ENCODE results near the gene SETD5. TPM values are rescaled to one million over a fixed set of nuclear protein-coding genes. Genes with fewer than 3 reads are reported as not detected.

The SETD5 gene
- total and polyA plus RNA-seq, 9 donors: 62.3 to 116 (median 86.8) TPM

GRCh38 chr3:9430733-9431132 lies 33.3 kb downstream of the SETD5 start:
- DNase-seq: no peak
- H3K9me3 ChIP-seq (replicated peaks; ENCODE audit: control insufficient read depth, low read depth, low read length): no peaks in the 10 kb centered on the region
- H3K27me3 ChIP-seq (ENCODE audit: control insufficient read depth, insufficient read depth, low read length): no peaks in the 10 kb centered on the region
- H3K36me3 ChIP-seq (ENCODE audit: control insufficient read depth, insufficient read depth, low read length): peaks cover 57% of the 10 kb centered on the region
- WGBS (ENCODE audit: insufficient coverage): no CpG with 5 or more reads among the region's 3 CpGs
- H3K27ac ChIP-seq (ENCODE audit: low read length): no peak overlapping the region
- H3K4me3 ChIP-seq (ENCODE audit: low read length): no peak overlapping the region
- no peaks in the 10 kb centered on the region for H3K4me1 ChIP-seq (ENCODE audit: control insufficient read depth, insufficient read depth, low read length)

- no peak overlapping the region for H3K27ac ChIP-seq (ENCODE audit: low read length)
Measured at GRCh38 chr3:9433627-9434521, 36.5 kb downstream of the SETD5 start.

GRCh38 chr3:9435316-9435715 lies 37.9 kb downstream of the SETD5 start:
- H3K4me1 ChIP-seq (ENCODE audit: control insufficient read depth, insufficient read depth, low read length): no peaks in the 10 kb centered on the region
- DNase-seq: no peak
- no peaks in the 10 kb centered on the region for H3K9me3 ChIP-seq (replicated peaks; ENCODE audit: control insufficient read depth, low read depth, low read length)
- H3K4me3 ChIP-seq (ENCODE audit: low read length): no peak overlapping the region
- no peak overlapping the region for H3K27ac ChIP-seq (ENCODE audit: low read length)
- peaks cover 54% of the 10 kb centered on the region for H3K36me3 ChIP-seq (ENCODE audit: control insufficient read depth, insufficient read depth, low read length)
- H3K27me3 ChIP-seq (ENCODE audit: control insufficient read depth, insufficient read depth, low read length): no peaks in the 10 kb centered on the region
- WGBS (ENCODE audit: insufficient coverage): no CpG with 5 or more reads among the region's 3 CpGs

More at GRCh38 chr3:9433627-9434521, 36.5 kb downstream of the SETD5 start:
- no peaks in the 10 kb centered on the region for H3K9me3 ChIP-seq (replicated peaks; ENCODE audit: control insufficient read depth, low read depth, low read length)
- H3K4me1 ChIP-seq (ENCODE audit: control insufficient read depth, insufficient read depth, low read length): no peaks in the 10 kb centered on the region
- no peak for DNase-seq
- peaks cover 58% of the 10 kb centered on the region for H3K36me3 ChIP-seq (ENCODE audit: control insufficient read depth, insufficient read depth, low read length)
- no peak overlapping the region for H3K4me3 ChIP-seq (ENCODE audit: low read length)
- WGBS (ENCODE audit: insufficient coverage): 100% methylated on average over 4 of the region's 15 CpGs
- H3K27me3 ChIP-seq (ENCODE audit: control insufficient read depth, insufficient read depth, low read length): no peaks in the 10 kb centered on the region

GRCh38 chr3:9439331-9439730 lies 41.9 kb downstream of the SETD5 start:
- no peak for DNase-seq
- Histone ChIP-seq H3K27me3 (ENCODE audit: control insufficient read depth, insufficient read depth, low read length) (no peaks in the 10 kb centered on the region), H3K36me3 (ENCODE audit: control insufficient read depth, insufficient read depth, low read length) (peaks cover 70% of the 10 kb centered on the region), H3K9me3 (replicated peaks; ENCODE audit: control insufficient read depth, low read depth, low read length) (no peaks in the 10 kb centered on the region), H3K27ac (ENCODE audit: low read length) (no peak overlapping the region), H3K4me1 (ENCODE audit: control insufficient read depth, insufficient read depth, low read length) (no peaks in the 10 kb centered on the region), H3K4me3 (ENCODE audit: low read length) (no peak overlapping the region)
- WGBS (ENCODE audit: insufficient coverage): no CpG with 5 or more reads among the region's 1 CpG

GRCh38 chr3:9441501-9442221 lies 44.2 kb downstream of the SETD5 start:
- no peaks in the 10 kb centered on the region for H3K9me3 ChIP-seq (replicated peaks; ENCODE audit: control insufficient read depth, low read depth, low read length)
- H3K27ac ChIP-seq (ENCODE audit: low read length): no peak overlapping the region
- no peak for DNase-seq
- H3K4me1 ChIP-seq (ENCODE audit: control insufficient read depth, insufficient read depth, low read length): no peaks in the 10 kb centered on the region
- no peak overlapping the region for H3K4me3 ChIP-seq (ENCODE audit: low read length)
- peaks cover 66% of the 10 kb centered on the region for H3K36me3 ChIP-seq (ENCODE audit: control insufficient read depth, insufficient read depth, low read length)
- H3K27me3 ChIP-seq (ENCODE audit: control insufficient read depth, insufficient read depth, low read length): no peaks in the 10 kb centered on the region
- 93% methylated on average over 2 of the region's 11 CpGs for WGBS (ENCODE audit: insufficient coverage)

DNA sequence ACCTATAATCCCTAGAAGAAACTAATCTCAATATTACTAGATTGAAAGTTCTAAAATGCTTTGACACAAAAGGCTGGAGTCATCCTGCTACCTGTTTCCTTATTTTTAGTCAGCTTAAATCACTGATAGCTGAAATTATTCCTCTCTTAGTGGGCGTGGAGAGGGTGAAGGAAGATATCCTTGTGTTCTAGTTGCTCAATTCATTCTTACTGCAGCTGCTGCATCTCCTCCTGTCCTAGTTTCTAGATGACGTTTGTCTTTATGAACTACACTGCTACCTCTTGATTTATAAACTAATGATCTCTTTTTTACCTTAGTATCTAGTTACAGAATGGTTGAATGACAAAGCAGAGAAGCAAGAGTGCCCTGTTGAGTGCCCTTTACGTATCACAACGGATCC lies 50.7 kb downstream of the SETD5 start:
- Histone ChIP-seq H3K36me3 (ENCODE audit: control insufficient read depth, insufficient read depth, low read length) (peaks cover 57% of the 10 kb centered on the region), H3K27me3 (ENCODE audit: control insufficient read depth, insufficient read depth, low read length) (no peaks in the 10 kb centered on the region), H3K9me3 (replicated peaks; ENCODE audit: control insufficient read depth, low read depth, low read length) (no peaks in the 10 kb centered on the region), H3K4me3 (ENCODE audit: low read length) (no peak overlapping the region), H3K27ac (ENCODE audit: low read length) (no peak overlapping the region), H3K4me1 (ENCODE audit: control insufficient read depth, insufficient read depth, low read length) (no peaks in the 10 kb centered on the region)
- no peak for DNase-seq
- no CpG with 5 or more reads among the region's 4 CpGs for WGBS (ENCODE audit: insufficient coverage)

- 60% methylated on average over 1 of the region's 1 CpG for WGBS (ENCODE audit: insufficient coverage)
- Histone ChIP-seq H3K4me1 (ENCODE audit: control insufficient read depth, insufficient read depth, low read length) (no peaks in the 10 kb centered on the region), H3K36me3 (ENCODE audit: control insufficient read depth, insufficient read depth, low read length) (peaks cover 55% of the 10 kb centered on the region)
Measured at GRCh38 chr3:9448643-9449042, 51.2 kb downstream of the SETD5 start.

DNA sequence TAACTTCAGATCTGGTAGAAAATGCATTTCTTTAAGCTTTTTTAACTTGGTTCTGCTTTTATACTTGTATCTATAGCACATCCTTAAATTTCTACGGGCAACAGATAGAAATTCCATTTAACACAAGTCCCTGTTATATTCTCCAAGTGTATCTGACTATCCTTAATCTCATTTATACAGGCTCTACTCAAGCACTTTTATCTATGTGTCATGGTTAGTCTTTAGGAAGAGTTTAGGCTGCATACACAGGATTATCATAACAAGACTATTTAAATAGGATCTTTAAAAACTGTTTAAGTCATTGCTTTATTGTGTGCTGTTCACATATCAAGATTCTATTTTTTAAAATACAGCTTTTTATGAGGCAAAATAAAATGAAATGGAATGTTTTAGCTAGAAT lies 52.7 kb downstream of the SETD5 start:
- H3K27me3 ChIP-seq (ENCODE audit: control insufficient read depth, insufficient read depth, low read length): no peaks in the 10 kb centered on the region
- H3K9me3 ChIP-seq (replicated peaks; ENCODE audit: control insufficient read depth, low read depth, low read length): no peaks in the 10 kb centered on the region
- WGBS (ENCODE audit: insufficient coverage): no CpG with 5 or more reads among the region's 1 CpG
- no peak for DNase-seq
- H3K4me1 ChIP-seq (ENCODE audit: control insufficient read depth, insufficient read depth, low read length): no peaks in the 10 kb centered on the region
- H3K36me3 ChIP-seq (ENCODE audit: control insufficient read depth, insufficient read depth, low read length): peaks cover 48% of the 10 kb centered on the region
- no peak overlapping the region for H3K27ac ChIP-seq (ENCODE audit: low read length)
- no peak overlapping the region for H3K4me3 ChIP-seq (ENCODE audit: low read length)

More at GRCh38 chr3:9448643-9449042, 51.2 kb downstream of the SETD5 start:
- Histone ChIP-seq H3K4me3 (ENCODE audit: low read length) (no peak overlapping the region), H3K27ac (ENCODE audit: low read length) (no peak overlapping the region), H3K9me3 (replicated peaks; ENCODE audit: control insufficient read depth, low read depth, low read length) (no peaks in the 10 kb centered on the region), H3K27me3 (ENCODE audit: control insufficient read depth, insufficient read depth, low read length) (no peaks in the 10 kb centered on the region)
- DNase-seq: no peak

DNA sequence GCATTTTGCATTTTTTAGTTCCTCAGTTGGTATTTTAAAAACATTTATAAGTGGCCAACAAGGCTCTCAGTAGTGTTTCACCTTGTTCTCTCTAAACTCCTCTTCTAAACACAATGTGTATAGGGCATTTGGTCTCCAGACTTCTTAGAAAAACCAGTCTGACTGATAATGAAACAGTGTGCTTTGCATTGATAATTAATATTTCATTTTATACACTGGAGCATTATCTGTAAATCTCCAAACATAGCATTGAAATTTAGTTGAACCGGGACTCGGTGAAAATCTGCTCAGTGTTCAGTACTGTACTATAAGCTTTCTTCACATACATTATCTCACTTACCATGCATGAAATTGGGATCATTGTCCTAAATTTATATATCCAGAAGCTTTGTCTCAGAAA lies 53.6 kb downstream of the SETD5 start:
- no peak overlapping the region for H3K27ac ChIP-seq (ENCODE audit: low read length)
- no peaks in the 10 kb centered on the region for H3K9me3 ChIP-seq (replicated peaks; ENCODE audit: control insufficient read depth, low read depth, low read length)
- no CpG with 5 or more reads among the region's 2 CpGs for WGBS (ENCODE audit: insufficient coverage)
- no peaks in the 10 kb centered on the region for H3K4me1 ChIP-seq (ENCODE audit: control insufficient read depth, insufficient read depth, low read length)
- DNase-seq: no peak
- peaks cover 46% of the 10 kb centered on the region for H3K36me3 ChIP-seq (ENCODE audit: control insufficient read depth, insufficient read depth, low read length)
- H3K4me3 ChIP-seq (ENCODE audit: low read length): no peak overlapping the region
- H3K27me3 ChIP-seq (ENCODE audit: control insufficient read depth, insufficient read depth, low read length): no peaks in the 10 kb centered on the region

DNA sequence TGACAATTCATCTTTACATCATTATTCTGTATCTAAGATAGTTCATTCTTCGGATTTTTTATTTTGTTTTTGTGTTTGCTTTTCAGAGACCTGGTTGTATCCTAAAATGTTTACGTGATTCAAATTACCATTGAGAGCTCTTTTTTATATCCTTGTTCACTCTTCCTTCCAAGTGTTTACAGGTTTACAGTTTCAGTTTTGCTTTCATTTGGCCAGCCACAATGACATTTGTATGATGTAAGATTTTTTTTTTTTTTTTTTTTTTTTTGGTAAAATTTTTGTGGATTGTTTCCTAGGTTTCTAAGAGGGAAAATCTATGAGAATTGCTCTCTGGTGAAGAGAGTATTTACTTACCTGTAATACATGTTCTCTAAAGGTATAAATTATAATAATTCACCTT lies 55.0 kb downstream of the SETD5 start:
- Histone ChIP-seq H3K27ac (ENCODE audit: low read length) (no peak overlapping the region), H3K9me3 (replicated peaks; ENCODE audit: control insufficient read depth, low read depth, low read length) (no peaks in the 10 kb centered on the region), H3K36me3 (ENCODE audit: control insufficient read depth, insufficient read depth, low read length) (peaks cover 41% of the 10 kb centered on the region), H3K4me3 (ENCODE audit: low read length) (no peak overlapping the region), H3K4me1 (ENCODE audit: control insufficient read depth, insufficient read depth, low read length) (no peaks in the 10 kb centered on the region), H3K27me3 (ENCODE audit: control insufficient read depth, insufficient read depth, low read length) (no peaks in the 10 kb centered on the region)
- WGBS (ENCODE audit: insufficient coverage): no CpG with 5 or more reads among the region's 2 CpGs
- peak; percentile 14 for DNase-seq
